Natural killer cell (primary cell): ENCODE measurements around the gene REC114. TPM values are rescaled to one million over a fixed set of nuclear protein-coding genes. Genes with fewer than 3 reads are reported as not detected.

ENCODE experiments used
- ATAC-seq, 3 donors: fragments of 150-1000 bp in 2 of 3; fragments of 200-7000 bp in 1 of 3; cut with Tn5 transposase; 1 replicate in 1 of 3; 2 replicates in 2 of 3; pipeline ENCODE4 v1.10.0; 2021; ENCODE audit warnings: mild to moderate bottlenecking in 2 of 3, moderate library complexity in 2 of 3
- DNase-seq, 2 donors: peaks; one replicate each; pipeline versions ENCODE4 v3.0.0 to v3.0.0-alpha.2; 2013 to 2021; ENCODE audit warnings: mixed read lengths in 1 of 2
- H3K27ac ChIP-seq: one replicate; pipeline ENCODE4 v1.5.1; 2013; ENCODE audit warnings: mild to moderate bottlenecking, low read length
- H3K27me3 ChIP-seq: one replicate; pipeline ENCODE4 v1.6.1; 2013; ENCODE audit warnings: low read length; ENCODE audit not compliant: control insufficient read depth, insufficient read depth
- H3K36me3 ChIP-seq: one replicate; pipeline ENCODE4 v1.6.1; 2013; ENCODE audit warnings: low read length; ENCODE audit not compliant: control insufficient read depth, insufficient read depth
- H3K4me1 ChIP-seq: one replicate; pipeline ENCODE4 v1.6.1; 2013; ENCODE audit warnings: low read length; ENCODE audit not compliant: control insufficient read depth, insufficient read depth
- H3K4me3 ChIP-seq: one replicate; pipeline ENCODE4 v1.5.1; 2013; ENCODE audit warnings: low read length
- H3K9me3 ChIP-seq: one replicate; pipeline ENCODE4 v1.6.1; 2013; ENCODE audit warnings: low read length; ENCODE audit not compliant: control insufficient read depth, insufficient read depth
- H3K27ac Mint-ChIP-seq, 2 donors: one replicate each; pipeline ENCODE4 v1.8.0; 2022; ENCODE audit warnings: mild to moderate bottlenecking in 2 of 2, mixed read lengths in 2 of 2, moderate library complexity in 1 of 2
- H3K27me3 Mint-ChIP-seq, 2 donors: one replicate each; pipeline ENCODE4 v1.8.0; 2022; ENCODE audit warnings: low read depth in 2 of 2, mixed read lengths in 2 of 2
- H3K36me3 Mint-ChIP-seq: one replicate; pipeline ENCODE4 v1.8.0; 2022; ENCODE audit warnings: mixed read lengths
- H3K4me1 Mint-ChIP-seq, 2 donors: one replicate each; pipeline ENCODE4 v1.8.0; 2022; ENCODE audit warnings: mixed read lengths in 2 of 2
- H3K4me3 Mint-ChIP-seq: one replicate; pipeline ENCODE4 v1.8.0; 2022; ENCODE audit warnings: mild to moderate bottlenecking, moderate library complexity, mixed read lengths
- H3K9me3 Mint-ChIP-seq, 2 donors: one replicate each; pipeline ENCODE4 v1.8.0; 2022; ENCODE audit warnings: mixed read lengths in 2 of 2
- CTCF ChIP-seq: fragments of 200-600 bp; IDR thresholded peaks from one replicate; pipeline ENCODE4 v1.8.0; 2022; ENCODE audit warnings: antibody characterized with exemption
- whole genome bisulfite sequencing: methylation state at CpG from one replicate; pipeline ENCODE4 v1.1.7; 2013; ENCODE audit warnings: missing lambda C conversion rate; ENCODE audit not compliant: insufficient coverage; 5-methylcytosine and 5-hydroxymethylcytosine counted together
- intact Hi-C: fragments of 100-400 bp; cut with micrococcal nuclease; formaldehyde crosslinking; loops from one replicate; pipeline ENCODE4 v1.14.2; 2022
- total RNA-seq, 4 donors: library from RNA; stranded (reverse); fragments of 120-200 nt in 1 of 4; gene quantifications; one replicate each; pipeline versions ENCODE4 v1.2.3 to v1.2.4, GENCODE V29; 2013 to 2022

The REC114 gene
- total RNA-seq, 3 donors from 2014 or later (not counting 1 experiment from before 2014, with no cell fraction given): not detected

GRCh38 chr15:73585871-73586654 lies 143.1 kb downstream of the REC114 start:
- intact Hi-C loops: no loop called here
- peaks cover 0 to 8% of the 10 kb centered on the region in 2 donors for H3K4me1 Mint-ChIP-seq

GRCh38 chr15:73589766-73590165 lies 146.8 kb downstream of the REC114 start:
- H3K27ac Mint-ChIP-seq: no peak overlapping the region
- no peak for ATAC-seq
- Histone ChIP-seq H3K36me3 (peaks cover 40% of the 10 kb centered on the region), H3K4me1 (no peaks in the 10 kb centered on the region), H3K27ac (no peak overlapping the region), H3K4me3 (no peak overlapping the region), H3K27me3 (no peaks in the 10 kb centered on the region), H3K9me3 (no peaks in the 10 kb centered on the region)
- no peak for TF ChIP-seq CTCF
- H3K4me3 Mint-ChIP-seq: no peak overlapping the region
- DNase-seq: no peak
- peaks cover 10% of the 10 kb centered on the region for H3K36me3 Mint-ChIP-seq
- H3K27me3 Mint-ChIP-seq: no peaks in the 10 kb centered on the region
- WGBS: 100% methylated on average over 1 of the region's 1 CpG
- H3K9me3 Mint-ChIP-seq: no peaks in the 10 kb centered on the region
- intact Hi-C loops: no loop called here
- H3K4me1 Mint-ChIP-seq: peaks cover 12 to 18% of the 10 kb centered on the region in 2 donors

More at GRCh38 chr15:73585871-73586654, 143.1 kb downstream of the REC114 start:
- Histone ChIP-seq H3K36me3 (peaks cover 47% of the 10 kb centered on the region), H3K27me3 (no peaks in the 10 kb centered on the region), H3K4me1 (no peaks in the 10 kb centered on the region), H3K4me3 (no peak overlapping the region), H3K27ac (no peak overlapping the region), H3K9me3 (no peaks in the 10 kb centered on the region)
- DNase-seq (no peak), ATAC-seq (no peak)
- Mint-ChIP-seq H3K4me3 (no peak overlapping the region), H3K36me3 (peaks cover 18% of the 10 kb centered on the region), H3K27me3 (no peaks in the 10 kb centered on the region), H3K9me3 (no peaks in the 10 kb centered on the region), H3K27ac (no peak overlapping the region)
- 94% methylated on average over 5 of the region's 5 CpGs for WGBS
- no peak for TF ChIP-seq CTCF

DNA sequence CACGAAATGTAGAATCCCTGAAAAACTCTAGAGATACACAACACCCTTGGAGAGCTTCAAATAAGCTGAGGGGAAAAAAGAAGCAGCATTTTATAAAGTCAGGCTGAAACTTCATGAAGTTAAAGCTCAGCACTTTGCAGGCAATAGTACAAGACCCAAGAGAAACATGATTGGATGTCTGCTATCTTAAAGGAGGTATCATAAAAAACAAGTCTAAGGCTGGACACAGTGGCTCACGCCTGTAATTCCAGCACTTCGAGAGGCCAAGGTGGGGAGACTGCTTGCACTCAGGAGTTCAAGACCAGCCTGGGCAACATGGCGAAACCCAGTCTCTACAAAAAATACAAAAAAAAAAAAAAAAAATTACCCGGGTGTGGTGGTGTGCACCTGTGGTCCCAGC lies 147.3 kb downstream of the REC114 start:
- H3K9me3 Mint-ChIP-seq: no peaks in the 10 kb centered on the region
- intact Hi-C loops: no loop called here
- Histone ChIP-seq H3K9me3 (no peaks in the 10 kb centered on the region), H3K4me1 (no peaks in the 10 kb centered on the region), H3K27ac (no peak overlapping the region), H3K4me3 (no peak overlapping the region), H3K36me3 (peaks cover 38% of the 10 kb centered on the region), H3K27me3 (no peaks in the 10 kb centered on the region)
- H3K36me3 Mint-ChIP-seq: peaks cover 10% of the 10 kb centered on the region
- no peak overlapping the region for H3K4me3 Mint-ChIP-seq
- ATAC-seq: no peak
- no peak for TF ChIP-seq CTCF
- H3K27me3 Mint-ChIP-seq: no peaks in the 10 kb centered on the region
- no peak overlapping the region for H3K27ac Mint-ChIP-seq
- WGBS: 98% methylated on average over 3 of the region's 5 CpGs
- no peak for DNase-seq
- peaks cover 17 to 22% of the 10 kb centered on the region in 2 donors for H3K4me1 Mint-ChIP-seq
